PFSK-1 (cell line): Measurements from ENCODE around the gene MED26.

Experiments
- FOXP2 ChIP-seq: optimal IDR thresholded peaks from 2 replicates; pipeline ENCODE3; 2011; ENCODE audit warnings: borderline replicate concordance, control low read depth, inconsistent platforms; ENCODE audit not compliant: insufficient read depth; ENCODE audit errors: extremely low read length, extremely low read depth
- POLR2AphosphoS5 ChIP-seq: IDR thresholded peaks from 2 replicates; pipeline ENCODE4 v1.6.1; 2012; ENCODE audit warnings: low read depth, mild to moderate bottlenecking, control low read depth, low read length, moderate library complexity
- REST ChIP-seq, 2 experiments: IDR thresholded peaks; 2 replicates each; pipeline versions ENCODE4 v1.6.1 to v1.8.0; 2011 to 2012; ENCODE audit warnings: low read depth in 2 of 2, low read length in 2 of 2, control low read depth in 1 of 2, inconsistent platforms in 1 of 2, mild to moderate bottlenecking in 1 of 2, moderate library complexity in 1 of 2; ENCODE audit not compliant: insufficient read depth in 1 of 2
- SIN3A ChIP-seq: IDR thresholded peaks from 2 replicates; pipeline ENCODE4 v1.6.1; 2012; ENCODE audit warnings: mild to moderate bottlenecking, low read length, moderate library complexity, borderline replicate concordance; ENCODE audit not compliant: insufficient read depth
- TAF1 ChIP-seq: IDR thresholded peaks from 2 replicates; pipeline ENCODE4 v1.6.1; 2012; ENCODE audit warnings: low read length, control low read depth, borderline replicate concordance; ENCODE audit not compliant: insufficient read depth

The MED26 gene

GRCh38 chr19:16571283-16571682, 56.7 kb downstream of the MED26 start:
- no peak for TF ChIP-seq POLR2AphosphoS5
- no peak for TF ChIP-seq SIN3A
- TF ChIP-seq FOXP2 = no peak
- no peak for TF ChIP-seq TAF1
- no peak for TF ChIP-seq REST (IDR thresholded peaks at IDR 0.05; ENCODE audit: insufficient read depth in 1 of 2, low read depth in 2 of 2, low read length in 2 of 2)

- TF ChIP-seq POLR2AphosphoS5 (no peak), SIN3A (no peak), REST (IDR thresholded peaks at IDR 0.05; ENCODE audit: insufficient read depth in 1 of 2, low read depth in 2 of 2, low read length in 2 of 2) (no peak), TAF1 (no peak), FOXP2 (no peak)
These were observed 58.2 kb downstream of the MED26 start for GRCh38 chr19:16569609-16570320.

- no peak for TF ChIP-seq FOXP2
These were observed 61.3 kb downstream of the MED26 start for GRCh38 chr19:16566702-16567101.

GRCh38 chr19:16566161-16566560, 61.8 kb downstream of the MED26 start:
- TF ChIP-seq SIN3A = no peak
- TF ChIP-seq TAF1 = no peak
- TF ChIP-seq REST (IDR thresholded peaks at IDR 0.05; ENCODE audit: insufficient read depth in 1 of 2, low read depth in 2 of 2, low read length in 2 of 2) = no peak
- no peak for TF ChIP-seq POLR2AphosphoS5
- no peak for TF ChIP-seq FOXP2

GRCh38 chr19:16564842-16565241, 63.2 kb downstream of the MED26 start:
- TF ChIP-seq SIN3A (no peak), POLR2AphosphoS5 (no peak), FOXP2 (no peak), REST (IDR thresholded peaks at IDR 0.05; ENCODE audit: insufficient read depth in 1 of 2, low read depth in 2 of 2, low read length in 2 of 2) (no peak), TAF1 (no peak)
